NCI-H226 (cell line): ENCODE measurements around the gene VPS36.
"Not testable (repeated sequence)": the region's sequence is repeated elsewhere in the genome, so short reads cannot be mapped to it uniquely, and the experiment has no call there.

Experiments
- DNase-seq: peaks from one replicate; pipeline ENCODE4 v3.0.0-alpha.2; 2015

Gene VPS36

DNA sequence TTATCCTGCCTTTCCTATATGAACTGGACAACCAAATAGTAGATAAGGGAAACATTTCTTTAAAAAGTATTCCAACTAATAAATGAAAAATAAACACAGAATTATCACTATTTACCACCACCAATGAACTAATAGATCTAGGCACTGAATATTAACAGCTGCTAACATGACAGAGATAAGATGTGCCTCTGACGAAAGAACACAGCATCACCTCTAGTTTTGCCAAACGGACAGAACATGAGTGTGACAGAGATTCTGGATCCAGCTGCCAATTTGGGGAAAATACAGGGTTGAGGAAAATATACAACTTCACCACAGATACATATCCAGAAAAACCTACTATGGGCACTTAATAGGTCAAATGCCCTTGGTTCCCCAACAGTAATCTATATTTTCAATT, 18.0 kb downstream of the VPS36 start:
- no peak for DNase-seq

DNA sequence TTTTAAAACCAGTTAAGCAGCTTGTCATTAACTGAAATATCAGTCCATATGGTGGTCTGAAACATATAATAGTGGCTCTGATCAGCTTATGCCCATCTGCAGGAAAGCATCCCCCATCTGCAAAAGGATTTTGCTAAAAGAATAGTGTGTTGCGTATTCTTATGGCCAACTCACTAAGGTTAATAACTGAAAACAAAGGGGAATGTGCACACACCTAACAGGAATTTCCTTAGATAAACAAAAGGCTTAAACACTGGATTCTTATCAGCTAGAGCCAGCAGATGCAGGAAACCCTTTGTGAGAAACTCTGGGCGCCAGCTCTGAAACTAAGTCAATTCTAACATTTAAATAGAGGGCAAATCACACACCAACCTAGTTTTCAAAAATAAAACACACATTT, 22.1 kb downstream of the VPS36 start:
- peak; percentile 72 for DNase-seq

DNA sequence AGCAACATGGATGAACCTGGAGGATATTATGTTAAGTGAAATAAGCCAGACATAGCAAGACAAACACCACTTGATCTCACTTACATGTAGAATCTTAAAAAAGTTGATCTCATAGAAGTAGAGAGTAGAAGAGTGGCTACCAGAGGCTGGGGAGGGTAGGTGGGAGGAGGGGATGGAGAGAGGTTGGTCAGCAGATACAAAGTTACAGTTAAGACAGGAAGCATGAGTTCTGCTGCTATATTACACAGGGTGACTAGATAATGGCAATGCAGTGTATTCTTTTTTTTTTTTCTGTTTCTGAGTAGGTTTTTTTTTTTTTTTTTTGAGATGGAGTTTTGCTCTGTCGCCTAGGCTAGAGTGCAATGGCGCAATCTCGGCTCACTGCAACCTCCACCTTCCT, 29.2 kb downstream of the VPS36 start:
- no peak for DNase-seq

DNA sequence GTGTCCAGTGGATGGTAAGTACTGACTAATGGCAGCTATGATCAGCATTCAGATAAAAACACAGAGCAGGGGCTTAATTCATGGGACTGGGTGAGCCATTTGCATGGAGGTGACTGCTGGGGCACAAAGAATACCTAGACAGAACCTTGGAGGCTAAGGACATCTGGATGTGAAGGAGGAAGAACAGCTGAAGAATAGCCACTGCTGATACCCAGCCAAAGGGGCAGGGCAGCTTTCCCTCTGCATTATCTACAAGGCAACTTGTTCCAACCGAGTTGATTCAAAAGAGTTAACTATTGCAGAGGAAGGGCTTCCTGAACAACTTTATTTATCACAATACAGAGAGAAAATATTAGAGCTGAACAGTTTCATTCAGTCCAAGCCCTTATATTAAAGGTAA, 31.4 kb downstream of the VPS36 start:
- no peak for DNase-seq

DNA sequence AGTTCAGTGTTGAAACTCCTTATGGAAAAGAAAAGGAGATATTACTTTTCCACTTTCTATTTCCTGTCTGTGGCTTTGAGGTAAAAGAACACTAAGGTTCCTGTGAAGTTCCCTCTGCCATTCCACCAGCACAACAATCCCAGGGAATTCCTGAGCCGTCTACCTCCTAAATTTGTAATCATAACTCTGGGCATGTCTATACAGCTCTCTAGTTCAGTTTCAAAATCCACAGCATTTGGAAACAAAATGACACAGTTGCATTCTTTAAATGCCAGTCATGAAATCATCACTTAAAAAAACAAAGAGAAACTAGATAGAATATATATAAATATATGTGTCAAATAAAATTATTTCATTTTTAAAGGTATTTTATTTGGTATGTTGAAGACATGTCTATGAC, 35.5 kb downstream of the VPS36 start:
- peak; percentile 70 for DNase-seq

DNA sequence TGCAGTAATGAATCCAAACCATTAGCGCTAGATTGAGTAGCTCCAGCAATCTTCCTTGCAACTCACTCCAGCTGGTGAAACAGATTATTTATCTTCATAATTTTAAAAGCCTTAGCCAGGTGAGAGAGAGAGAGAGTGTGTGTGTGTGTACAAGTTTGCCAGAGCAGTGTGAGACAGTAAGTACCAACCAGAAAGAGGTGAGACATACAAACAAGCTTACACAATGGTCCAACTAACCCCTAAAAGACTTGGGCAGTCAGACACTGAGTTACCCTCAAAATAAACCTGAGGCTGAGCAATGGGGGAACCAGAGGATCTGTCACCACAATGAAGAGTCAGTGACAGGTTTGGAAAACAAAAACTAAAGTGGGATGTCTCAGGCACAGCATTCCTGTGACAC, 36.4 kb downstream of the VPS36 start:
- DNase-seq = no peak

DNA sequence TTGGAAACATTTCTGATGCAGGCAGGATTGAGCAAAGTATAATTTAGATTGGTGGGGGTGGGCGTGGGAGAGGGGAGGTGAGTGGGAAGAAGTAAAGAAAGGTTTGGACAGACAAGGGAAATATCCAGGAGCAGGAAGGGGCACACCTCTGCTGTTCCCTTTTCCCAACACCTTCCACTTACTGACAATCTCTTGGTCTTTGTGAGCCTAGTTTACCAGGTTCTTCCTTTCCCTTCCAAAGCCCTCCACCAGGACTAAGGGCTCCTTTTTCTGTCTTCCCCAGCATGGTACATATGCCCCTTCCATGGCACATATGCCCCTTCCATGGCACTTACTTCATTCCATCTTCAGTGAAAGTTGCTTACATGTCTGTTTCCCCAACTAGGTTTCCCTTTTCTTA, 38.3 kb downstream of the VPS36 start:
- no peak for DNase-seq

DNA sequence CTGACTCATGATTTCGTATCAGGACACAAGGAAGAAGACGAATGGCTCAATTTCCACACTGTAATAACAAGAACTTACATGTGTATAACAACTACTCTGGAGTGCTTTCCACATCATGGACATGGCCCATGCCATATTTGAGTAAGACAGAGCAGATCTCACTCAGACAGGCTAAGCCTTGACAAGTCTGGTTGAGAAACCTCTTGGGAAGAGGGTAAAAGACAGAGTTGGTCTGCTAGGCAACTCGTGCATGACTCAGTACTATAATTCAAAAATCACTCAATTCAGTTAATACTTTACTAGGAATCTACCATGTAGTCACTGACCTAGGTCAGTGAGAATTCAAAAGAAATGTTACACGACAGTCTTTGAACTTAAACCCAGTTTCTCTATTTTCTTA, 38.8 kb downstream of the VPS36 start:
- DNase-seq = peak; percentile 24

DNA sequence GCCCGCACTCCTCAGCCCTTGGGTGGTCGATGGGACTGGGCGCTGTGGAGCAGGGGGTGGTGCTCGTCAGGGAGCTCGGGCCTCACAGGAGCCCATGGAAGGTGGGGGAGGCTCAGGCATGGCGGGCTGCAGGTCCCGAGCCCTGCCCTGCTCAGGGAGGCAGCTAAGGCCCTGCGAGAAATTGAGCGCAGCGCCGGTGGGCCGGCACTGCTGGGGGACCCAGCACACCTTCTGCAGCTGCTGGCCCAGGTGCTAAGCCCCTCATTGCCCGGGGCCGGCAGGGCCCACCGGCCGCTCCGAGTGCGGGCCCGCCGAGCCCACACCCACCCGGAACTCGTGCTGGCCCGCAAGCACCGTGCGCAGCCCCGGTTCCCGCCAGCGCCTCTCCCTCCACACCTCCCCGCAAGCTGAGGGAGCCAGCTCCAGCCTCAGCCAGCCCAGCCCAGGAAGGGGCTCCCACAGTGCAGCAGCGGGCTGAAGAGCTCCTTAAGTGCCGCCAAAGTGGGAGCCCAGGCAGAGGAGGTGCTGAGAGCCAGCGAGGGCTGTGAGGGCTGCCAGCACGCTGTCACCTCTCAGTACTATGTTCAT, 42.3 kb downstream of the VPS36 start:
- DNase-seq = not testable (repeated sequence)

DNA sequence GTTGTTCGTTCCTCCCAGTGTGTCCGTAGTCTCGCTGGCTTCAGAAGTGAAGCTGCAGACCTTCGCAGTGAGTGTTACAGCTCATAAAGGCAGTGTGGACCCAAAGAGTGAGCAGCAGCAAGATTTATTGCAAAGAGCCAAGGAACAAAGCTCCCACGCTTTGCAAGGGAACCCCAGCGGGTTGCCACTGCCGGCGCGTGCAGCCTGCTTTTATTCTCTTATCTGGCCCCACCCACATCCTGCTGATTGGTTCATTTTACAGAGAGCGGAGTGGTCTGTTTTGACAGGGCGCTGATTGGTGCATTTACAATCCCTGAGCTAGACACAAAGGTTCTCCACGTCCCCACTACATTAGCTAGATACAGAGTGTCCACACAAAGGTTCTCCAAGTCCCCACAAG, 43.0 kb downstream of the VPS36 start:
- DNase-seq = not testable (repeated sequence)

DNA sequence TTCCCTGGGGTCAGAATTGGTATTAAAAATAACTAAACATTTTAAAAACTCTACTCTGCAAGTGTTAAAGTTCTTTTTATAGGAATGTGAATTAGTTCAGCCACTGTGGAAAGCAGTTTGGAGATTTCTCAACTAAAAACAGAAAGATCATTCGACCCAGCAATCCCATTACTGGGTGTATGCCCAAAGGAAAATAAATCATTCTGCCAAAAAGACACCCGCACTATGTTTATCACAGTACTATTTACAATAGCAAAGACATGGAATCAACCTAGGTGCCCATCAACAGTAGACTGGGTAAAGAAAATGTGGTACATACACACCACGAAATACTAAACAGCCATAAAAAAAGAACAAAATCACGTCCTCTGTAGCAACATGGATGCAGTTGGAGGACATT, 43.8 kb downstream of the VPS36 start:
- DNase-seq = no peak

DNA sequence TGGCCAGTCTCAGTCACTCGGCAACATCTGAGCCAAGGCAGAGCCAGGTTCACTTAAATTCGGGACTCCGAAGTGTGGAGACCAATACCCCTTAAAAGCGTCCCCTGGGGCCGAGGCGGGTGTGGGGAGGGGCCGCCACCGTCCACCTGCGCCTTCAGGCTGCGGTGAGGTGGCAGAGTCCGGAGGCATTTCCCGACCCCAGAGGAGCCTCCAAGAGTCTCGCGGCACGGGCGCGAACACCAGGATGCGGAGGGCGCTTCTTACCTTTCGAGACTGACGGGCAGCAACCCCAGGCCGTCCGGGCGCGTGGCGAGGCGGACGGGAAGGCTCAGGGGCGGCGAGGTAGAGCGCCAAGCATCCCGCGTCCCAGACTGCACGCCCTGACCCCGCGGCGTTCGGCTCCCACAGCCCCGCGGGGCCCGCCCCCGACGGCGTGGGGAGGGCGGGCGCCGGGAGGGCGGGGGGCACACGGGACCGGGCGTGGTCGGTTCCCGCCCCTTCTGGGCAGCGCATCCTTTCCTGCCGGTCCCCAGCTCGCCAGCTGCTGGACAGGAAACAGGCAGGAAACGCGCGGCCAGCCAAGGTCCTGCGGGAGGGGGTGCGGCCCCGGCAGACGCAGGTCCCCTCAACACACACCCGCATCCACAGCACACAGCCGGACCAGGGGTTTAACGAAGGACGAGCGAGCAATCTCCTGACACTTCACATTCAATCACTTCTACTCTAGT, 44.5 kb downstream of the VPS36 start, which contains the start of gene THSD1:
Gene THSD1 (minus strand): TSS at position 406 of the 728 bp plus-strand sequence. CDS start 3,572 bp downstream, outside the sequence.
- peak; percentile 64 for DNase-seq

DNA sequence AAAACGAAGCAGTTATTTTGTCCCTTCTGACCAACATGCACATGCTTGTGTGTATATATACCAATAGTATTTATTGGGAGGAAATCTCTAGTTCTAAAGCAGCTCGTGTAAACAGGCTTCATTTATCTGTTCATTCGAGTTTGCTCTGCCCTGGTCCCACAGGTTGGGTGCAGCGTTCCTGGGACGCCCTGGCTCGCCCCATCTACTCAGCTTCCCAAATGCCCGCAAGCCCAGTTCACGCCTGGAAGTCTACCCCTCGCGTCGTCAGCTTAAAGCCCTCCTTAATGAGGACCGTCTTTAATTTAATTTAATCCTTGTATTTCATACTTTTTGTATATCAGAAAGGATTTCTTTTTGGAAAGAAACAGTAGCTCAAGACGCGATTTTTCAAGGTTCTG, 45.1 kb downstream of the VPS36 start:
- no peak for DNase-seq

DNA sequence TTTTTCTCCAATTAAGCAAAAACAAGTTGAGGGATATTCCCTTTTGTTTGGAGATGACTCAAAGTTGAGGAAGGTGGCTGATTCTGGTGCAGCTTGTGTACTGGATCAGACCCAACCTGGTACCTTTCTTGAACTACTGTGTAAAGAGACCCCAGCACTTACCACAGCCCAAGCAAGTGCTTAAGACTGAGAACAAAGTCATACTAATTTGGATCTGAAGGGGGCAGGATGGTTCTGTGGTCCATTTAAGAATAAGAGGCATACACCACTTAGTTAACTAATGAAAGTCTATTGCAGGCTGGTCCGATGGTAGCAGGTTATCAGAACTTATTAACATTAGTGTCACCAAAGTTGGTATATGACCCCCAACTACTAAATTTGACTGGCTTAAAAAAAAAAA, 50.7 kb downstream of the VPS36 start:
- no peak for DNase-seq

DNA sequence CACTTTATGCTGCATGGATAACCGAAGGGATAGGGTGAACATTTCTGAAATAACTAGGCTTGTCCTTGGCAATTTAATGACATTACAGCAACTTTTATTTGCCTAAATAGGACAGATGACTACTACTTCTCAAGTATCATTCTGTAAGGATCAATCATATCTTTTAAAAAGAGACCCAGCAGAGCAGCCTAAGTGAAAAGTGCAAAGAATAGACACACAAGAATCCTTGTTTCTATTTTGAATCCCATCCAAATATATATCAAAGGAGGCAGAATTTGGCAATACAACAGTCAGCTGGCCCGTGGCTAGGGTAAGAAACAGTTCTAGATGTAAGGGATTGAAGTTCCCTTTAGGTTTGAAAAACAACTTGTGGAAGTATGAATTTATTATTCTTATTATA, 51.4 kb downstream of the VPS36 start:
- no peak for DNase-seq

DNA sequence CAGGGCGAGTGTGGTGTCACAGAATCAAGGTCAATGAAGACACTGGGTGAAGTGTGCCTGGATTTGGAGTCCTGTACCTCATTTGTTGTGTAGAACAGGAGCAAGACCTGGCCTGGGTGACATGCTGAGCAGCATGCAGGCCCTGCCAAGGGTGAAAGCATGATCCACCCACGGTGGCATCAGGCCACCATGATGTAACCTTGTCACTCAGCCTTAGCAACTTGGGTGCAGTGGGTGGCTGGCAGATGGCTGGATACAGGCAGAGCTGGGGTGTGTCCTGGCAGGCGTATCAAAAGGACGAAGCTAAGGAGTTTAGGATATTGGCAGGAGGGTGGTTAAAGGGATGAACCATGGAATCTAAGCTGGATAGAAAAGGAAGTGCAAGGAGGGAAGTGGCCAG, 54.7 kb downstream of the VPS36 start:
- no peak for DNase-seq

DNA sequence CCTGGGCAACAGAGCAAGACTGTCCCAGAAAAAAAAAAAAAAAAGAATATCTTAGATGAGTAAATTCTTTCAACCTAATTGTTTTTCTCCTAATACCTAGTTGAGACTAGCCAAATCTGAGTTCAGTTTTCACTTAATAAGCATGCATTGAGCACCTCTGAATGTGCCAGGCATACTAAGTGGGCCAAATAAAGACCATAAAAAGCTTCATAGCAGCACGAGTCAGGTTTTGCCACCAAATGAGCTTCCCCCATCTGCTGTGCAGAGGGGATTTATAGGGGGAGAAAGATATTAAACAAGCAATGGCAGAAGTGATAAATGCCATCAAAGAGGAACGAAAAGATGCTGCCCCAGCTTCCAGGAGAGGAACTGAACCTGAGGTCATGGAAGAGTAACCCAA, 55.8 kb downstream of the VPS36 start:
- no peak for DNase-seq

DNA sequence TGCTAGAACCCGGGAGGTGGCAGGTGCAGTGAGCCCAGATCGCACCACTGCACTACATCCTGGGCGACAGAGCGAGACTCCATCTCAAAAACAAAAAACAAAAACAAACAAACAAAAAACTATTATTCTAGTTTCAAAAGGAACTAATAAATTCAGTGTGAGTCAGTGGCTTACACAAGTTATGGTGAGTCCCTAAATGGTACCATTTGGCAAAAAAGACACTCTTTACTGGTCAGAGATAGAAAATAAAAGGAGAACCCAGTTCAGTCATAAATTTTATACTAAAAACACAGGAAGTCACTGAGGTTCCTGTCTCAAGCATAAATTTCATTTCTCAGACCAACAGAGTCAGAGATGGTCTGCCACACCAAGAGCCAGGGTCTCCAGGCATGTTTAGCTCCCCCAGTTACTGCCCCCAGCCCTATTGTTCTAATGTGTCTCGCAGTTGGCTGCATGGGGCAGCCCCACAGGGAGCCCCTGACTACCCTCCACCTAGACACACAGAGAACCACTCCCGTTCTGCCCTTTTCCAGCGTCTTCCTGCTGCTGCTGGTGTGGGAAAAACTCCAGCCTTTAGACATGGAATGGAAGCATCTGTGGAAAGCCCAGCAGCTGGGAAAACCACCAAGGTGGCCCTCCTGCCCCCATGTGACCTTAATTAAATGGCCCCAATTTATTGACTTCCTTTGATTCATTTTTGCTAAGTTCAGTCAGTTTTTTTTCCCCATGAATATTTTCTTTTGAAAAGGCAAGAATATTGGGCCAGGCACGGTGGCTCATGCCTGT, 56.7 kb downstream of the VPS36 start:
- no peak for DNase-seq

DNA sequence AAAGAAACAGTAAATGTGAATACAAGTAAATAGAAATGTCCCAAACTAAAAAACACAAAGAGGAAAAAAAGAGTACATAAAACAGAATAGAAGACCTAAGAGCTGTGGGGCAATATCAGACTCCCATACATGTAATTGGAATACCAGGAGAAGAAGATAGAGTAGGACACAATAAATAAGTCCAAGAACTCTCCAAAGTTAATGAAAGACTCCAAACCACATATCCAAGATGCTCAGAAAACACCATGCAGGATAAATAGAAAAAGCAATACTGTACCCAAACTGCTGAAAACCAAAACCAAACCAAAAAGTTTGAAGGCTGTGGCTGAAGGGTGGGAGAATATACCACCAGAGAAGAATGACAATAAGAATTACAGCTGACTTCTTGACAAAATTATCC, 62.7 kb downstream of the VPS36 start:
- no peak for DNase-seq

DNA sequence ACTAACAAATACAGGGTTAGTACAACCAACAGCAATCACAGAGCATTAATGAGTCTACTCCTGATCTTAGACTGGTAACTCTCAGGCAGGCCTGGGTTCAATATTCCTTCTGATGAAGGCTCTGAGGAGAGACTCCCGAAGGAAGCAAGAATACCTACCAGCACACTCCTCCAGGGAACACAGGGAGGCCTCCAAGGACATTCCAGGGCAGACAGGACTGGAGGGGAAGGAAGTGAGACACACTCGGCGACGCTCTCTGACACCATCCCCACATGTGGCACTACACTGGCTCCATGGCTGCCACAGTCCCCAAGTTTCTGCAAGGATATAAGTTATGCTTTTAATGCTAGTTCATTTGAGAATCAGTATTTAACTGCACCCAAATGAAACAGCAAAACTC, 64.6 kb downstream of the VPS36 start:
- DNase-seq = no peak

DNA sequence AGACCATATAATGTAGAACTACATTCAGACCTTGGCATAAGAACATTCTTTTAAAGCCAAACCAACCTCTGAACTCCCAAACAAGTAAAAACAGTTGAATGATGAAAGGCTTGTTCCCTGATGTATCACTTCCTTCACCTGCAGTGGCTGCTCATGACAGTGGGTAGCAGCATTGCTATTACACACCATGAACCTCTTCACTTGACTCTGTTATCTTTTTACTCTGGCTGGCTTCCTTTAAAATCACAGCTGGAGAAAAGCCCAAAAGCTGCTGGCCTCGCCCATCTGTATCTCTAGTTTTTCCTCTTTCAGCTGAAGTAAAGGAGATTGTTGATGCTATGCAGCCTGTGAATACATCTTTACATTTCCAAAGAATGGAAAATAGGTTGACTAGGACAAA, 67.1 kb downstream of the VPS36 start:
- DNase-seq = peak; percentile 56

DNA sequence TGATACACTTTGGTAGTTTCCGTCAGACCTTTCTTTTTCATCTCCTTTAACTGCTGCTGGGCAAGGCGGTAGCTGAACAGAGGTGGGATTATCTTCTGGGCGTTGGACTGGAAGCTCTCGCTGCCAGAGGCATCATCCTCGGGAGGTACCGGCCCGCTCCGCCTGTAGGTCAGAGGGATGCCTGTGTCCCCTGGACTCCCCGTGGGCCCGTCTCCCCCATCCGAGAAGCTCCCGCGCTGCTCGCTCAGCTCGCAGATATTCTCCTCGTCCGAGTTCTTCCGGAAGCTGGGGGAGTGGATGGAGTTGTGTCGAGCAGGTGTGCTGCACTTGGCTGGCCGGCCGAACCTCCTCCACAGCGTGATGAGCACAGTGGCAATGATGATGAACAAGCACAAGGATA, 72.1 kb downstream of the VPS36 start:
- DNase-seq = no peak

DNA sequence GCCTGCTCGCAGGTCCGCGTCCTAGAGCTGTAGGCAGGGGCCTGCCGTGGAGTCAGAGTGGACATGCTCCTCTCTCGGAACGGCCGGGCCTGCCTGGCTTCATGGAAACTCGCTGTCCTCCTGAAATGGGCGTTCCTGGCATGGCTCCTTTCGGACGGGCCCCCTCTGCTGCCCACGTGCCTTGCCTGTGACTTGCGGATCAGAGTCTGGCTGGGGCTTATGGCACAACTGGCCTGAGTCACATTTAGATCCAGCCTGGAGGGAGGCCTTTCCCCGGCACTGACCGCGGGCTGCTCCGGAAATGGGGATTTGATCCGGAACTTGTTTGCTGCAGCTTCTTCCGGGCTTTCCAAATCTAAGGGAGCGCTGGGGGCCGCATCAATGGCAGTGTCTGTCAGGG, 72.5 kb downstream of the VPS36 start:
- DNase-seq = no peak

DNA sequence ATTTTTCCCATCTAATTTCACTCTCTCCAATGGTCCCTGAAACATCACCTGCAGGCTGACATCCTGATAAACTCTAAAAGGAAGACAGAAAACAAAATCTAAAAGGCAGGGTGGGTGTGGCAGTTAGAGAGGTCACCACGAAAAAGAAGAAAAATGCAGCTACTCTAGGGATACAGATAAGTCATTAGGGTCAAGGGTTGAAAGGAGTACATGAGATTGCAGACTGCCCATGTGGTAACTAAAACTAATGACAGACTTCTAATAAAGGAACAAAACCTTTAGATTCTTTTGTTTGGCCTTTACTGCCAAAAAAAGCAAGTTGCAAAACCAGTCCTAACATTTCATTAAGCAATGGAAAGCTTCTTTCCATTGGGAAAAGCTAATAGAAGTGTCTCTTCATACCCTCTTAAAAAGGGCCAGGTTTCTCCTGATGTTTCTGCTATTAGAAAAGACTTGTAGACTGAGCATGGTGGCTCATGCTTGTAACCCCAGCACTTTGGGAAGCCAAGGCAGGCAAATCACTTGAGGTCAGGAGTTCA, 75.5 kb downstream of the VPS36 start:
- DNase-seq = no peak
